ENCODE measurements around the gene MYL5. TPM values are rescaled to one million over a fixed set of nuclear protein-coding genes. Genes with fewer than 3 reads are reported as not detected.

Gene MYL5
- total RNA-seq, 1 experiment from 2014 or later = 11.7 TPM

GRCh38 chr4:683982-684622, 9.8 kb downstream of the MYL5 start:
- peak; percentile 79 for DNase-seq (ENCODE audit: low spot score)
- H3K27me3 ChIP-seq (replicated peaks; ENCODE audit: insufficient read depth, low read depth, low read length, poor library complexity) = no peaks in the 10 kb centered on the region
- no peaks in the 10 kb centered on the region for H3K36me3 ChIP-seq (ENCODE audit: insufficient read depth, low read length, poor library complexity, severe bottlenecking)
- POLR2A ChIA-PET (ENCODE audit: low non-redundant PET) = no interaction called here
- no peak overlapping the region for H3K4me3 ChIP-seq (ENCODE audit: low read depth, low read length, poor library complexity, severe bottlenecking)
- intact Hi-C loops (cut with micrococcal nuclease; ENCODE audit: unreplicated experiment) = no loop called here
- H3K4me1 ChIP-seq (ENCODE audit: insufficient read depth, low read length, poor library complexity, severe bottlenecking) = peaks cover 4% of the 10 kb centered on the region
- no peaks in the 10 kb centered on the region for H3K9me3 ChIP-seq (ENCODE audit: low read depth, low read length, poor library complexity, severe bottlenecking)
- peak; percentile 91 for TF ChIP-seq CTCF (conservative IDR thresholded peaks at IDR 0.05; ENCODE audit: low read depth, low read length)
- TF ChIP-seq EZH2 (IDR thresholded peaks at IDR 0.05; ENCODE audit: borderline replicate concordance, low read depth, low read length, poor library complexity, severe bottlenecking) = no peak
- no TSS peak for BruUV-seq (replicated peaks)
- CTCF ChIA-PET = interaction anchor here (0.6 to 1.0 kb wide), 8 partner anchors 10 to 584 kb away, joined by 3 to 4 read pairs (median 3); no protein-coding TSS in a partner anchor
- H3K27ac ChIP-seq (ENCODE audit: low read depth, low read length, poor library complexity, severe bottlenecking) = peak overlapping the region; percentile 22

GRCh38 chr4:684623-685327, 10.4 kb downstream of the MYL5 start:
- CTCF ChIA-PET = interaction anchor here (0.6 to 1.0 kb wide), 2 partner anchors 85 to 583 kb away, joined by 3 read pairs; no protein-coding TSS in a partner anchor
- BruUV-seq (replicated peaks) = no TSS peak
- Histone ChIP-seq H3K27ac (ENCODE audit: low read depth, low read length, poor library complexity, severe bottlenecking) (no peak overlapping the region), H3K4me1 (ENCODE audit: insufficient read depth, low read length, poor library complexity, severe bottlenecking) (peaks cover 4% of the 10 kb centered on the region), H3K27me3 (replicated peaks; ENCODE audit: insufficient read depth, low read depth, low read length, poor library complexity) (no peaks in the 10 kb centered on the region), H3K9me3 (ENCODE audit: low read depth, low read length, poor library complexity, severe bottlenecking) (no peaks in the 10 kb centered on the region), H3K36me3 (ENCODE audit: insufficient read depth, low read length, poor library complexity, severe bottlenecking) (no peaks in the 10 kb centered on the region), H3K4me3 (ENCODE audit: low read depth, low read length, poor library complexity, severe bottlenecking) (no peak overlapping the region)
- DNase-seq (ENCODE audit: low spot score) = no peak
- POLR2A ChIA-PET (ENCODE audit: low non-redundant PET) = no interaction called here
- TF ChIP-seq CTCF (conservative IDR thresholded peaks at IDR 0.05; ENCODE audit: low read depth, low read length) (no peak), EZH2 (IDR thresholded peaks at IDR 0.05; ENCODE audit: borderline replicate concordance, low read depth, low read length, poor library complexity, severe bottlenecking) (no peak)
- intact Hi-C loops (cut with micrococcal nuclease; ENCODE audit: unreplicated experiment) = no loop called here

- no peak for TF ChIP-seq EZH2 (IDR thresholded peaks at IDR 0.05; ENCODE audit: borderline replicate concordance, low read depth, low read length, poor library complexity, severe bottlenecking)
- TF ChIP-seq CTCF (conservative IDR thresholded peaks at IDR 0.05; ENCODE audit: low read depth, low read length) = no peak
- Histone ChIP-seq H3K4me1 (ENCODE audit: insufficient read depth, low read length, poor library complexity, severe bottlenecking) (peaks cover 4% of the 10 kb centered on the region), H3K27me3 (replicated peaks; ENCODE audit: insufficient read depth, low read depth, low read length, poor library complexity) (no peaks in the 10 kb centered on the region), H3K9me3 (ENCODE audit: low read depth, low read length, poor library complexity, severe bottlenecking) (no peaks in the 10 kb centered on the region), H3K4me3 (ENCODE audit: low read depth, low read length, poor library complexity, severe bottlenecking) (no peak overlapping the region), H3K36me3 (ENCODE audit: insufficient read depth, low read length, poor library complexity, severe bottlenecking) (no peaks in the 10 kb centered on the region), H3K27ac (ENCODE audit: low read depth, low read length, poor library complexity, severe bottlenecking) (no peak overlapping the region)
- BruUV-seq (replicated peaks) = no TSS peak
- CTCF ChIA-PET = no interaction called here
- DNase-seq (ENCODE audit: low spot score) = no peak
- POLR2A ChIA-PET (ENCODE audit: low non-redundant PET) = no interaction called here
- intact Hi-C loops (cut with micrococcal nuclease; ENCODE audit: unreplicated experiment) = no loop called here
These were observed 11.5 kb downstream of the MYL5 start for GRCh38 chr4:685679-686412.

Measured in A673 (cell line).